ENCODE data around the gene RPS6KA2.

RPS6KA2 gene

GRCh38 chr6:166460473-166461437 lies 166.3 kb downstream of the RPS6KA2 start:
- Histone ChIP-seq H3K27me3 (ENCODE audit: control insufficient read depth, insufficient read depth, low read length, poor library complexity, severe bottlenecking) (no peaks in the 10 kb centered on the region), H3K36me3 (ENCODE audit: control insufficient read depth, insufficient read depth, low read length) (no peaks in the 10 kb centered on the region), H3K27ac (ENCODE audit: insufficient read depth, low read depth, low read length, poor library complexity, severe bottlenecking) (no peak overlapping the region), H3K4me1 (ENCODE audit: control insufficient read depth, insufficient read depth, low read length) (no peaks in the 10 kb centered on the region), H3K9me3 (ENCODE audit: control insufficient read depth, low read length) (no peaks in the 10 kb centered on the region), H3K4me3 (ENCODE audit: insufficient read depth, low read depth, low read length) (no peak overlapping the region)
- WGBS, 2 experiments = 85 to 89% methylated on average over 25 of the region's 25 CpGs

- WGBS, 2 experiments = 94% methylated on average over 10 of the region's 10 CpGs
- Histone ChIP-seq H3K9me3 (ENCODE audit: control insufficient read depth, low read length) (no peaks in the 10 kb centered on the region), H3K27me3 (ENCODE audit: control insufficient read depth, insufficient read depth, low read length, poor library complexity, severe bottlenecking) (no peaks in the 10 kb centered on the region), H3K36me3 (ENCODE audit: control insufficient read depth, insufficient read depth, low read length) (no peaks in the 10 kb centered on the region), H3K4me3 (ENCODE audit: insufficient read depth, low read depth, low read length) (no peak overlapping the region), H3K4me1 (ENCODE audit: control insufficient read depth, insufficient read depth, low read length) (no peaks in the 10 kb centered on the region), H3K27ac (ENCODE audit: insufficient read depth, low read depth, low read length, poor library complexity, severe bottlenecking) (no peak overlapping the region)
Observed at GRCh38 chr6:166459906-166460305, 167.1 kb downstream of the RPS6KA2 start.

DNA sequence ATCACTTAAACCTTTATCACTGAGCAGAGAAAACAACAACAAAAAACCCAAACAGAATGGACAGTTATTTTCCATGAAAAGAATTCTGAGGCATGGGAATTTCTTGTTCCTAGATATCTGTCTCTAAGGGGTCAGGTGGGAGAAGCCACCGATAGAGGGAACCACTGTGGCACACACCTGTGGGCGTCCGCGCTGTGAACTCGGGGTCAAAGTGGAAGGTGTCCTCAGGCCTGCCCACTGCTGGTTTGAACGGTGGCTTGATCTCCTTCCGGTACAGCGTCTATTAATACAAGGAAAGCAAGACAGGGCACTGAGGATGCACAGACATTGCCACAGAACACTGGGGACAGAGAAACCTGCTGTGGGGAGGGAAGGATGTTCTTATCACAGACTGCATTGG lies 167.8 kb downstream of the RPS6KA2 start:
- Histone ChIP-seq H3K4me3 (ENCODE audit: insufficient read depth, low read depth, low read length) (no peak overlapping the region), H3K27ac (ENCODE audit: insufficient read depth, low read depth, low read length, poor library complexity, severe bottlenecking) (no peak overlapping the region), H3K36me3 (ENCODE audit: control insufficient read depth, insufficient read depth, low read length) (no peaks in the 10 kb centered on the region), H3K27me3 (ENCODE audit: control insufficient read depth, insufficient read depth, low read length, poor library complexity, severe bottlenecking) (no peaks in the 10 kb centered on the region), H3K9me3 (ENCODE audit: control insufficient read depth, low read length) (no peaks in the 10 kb centered on the region), H3K4me1 (ENCODE audit: control insufficient read depth, insufficient read depth, low read length) (no peaks in the 10 kb centered on the region)
- WGBS, 2 experiments = 96% methylated on average over 8 of the region's 8 CpGs

DNA sequence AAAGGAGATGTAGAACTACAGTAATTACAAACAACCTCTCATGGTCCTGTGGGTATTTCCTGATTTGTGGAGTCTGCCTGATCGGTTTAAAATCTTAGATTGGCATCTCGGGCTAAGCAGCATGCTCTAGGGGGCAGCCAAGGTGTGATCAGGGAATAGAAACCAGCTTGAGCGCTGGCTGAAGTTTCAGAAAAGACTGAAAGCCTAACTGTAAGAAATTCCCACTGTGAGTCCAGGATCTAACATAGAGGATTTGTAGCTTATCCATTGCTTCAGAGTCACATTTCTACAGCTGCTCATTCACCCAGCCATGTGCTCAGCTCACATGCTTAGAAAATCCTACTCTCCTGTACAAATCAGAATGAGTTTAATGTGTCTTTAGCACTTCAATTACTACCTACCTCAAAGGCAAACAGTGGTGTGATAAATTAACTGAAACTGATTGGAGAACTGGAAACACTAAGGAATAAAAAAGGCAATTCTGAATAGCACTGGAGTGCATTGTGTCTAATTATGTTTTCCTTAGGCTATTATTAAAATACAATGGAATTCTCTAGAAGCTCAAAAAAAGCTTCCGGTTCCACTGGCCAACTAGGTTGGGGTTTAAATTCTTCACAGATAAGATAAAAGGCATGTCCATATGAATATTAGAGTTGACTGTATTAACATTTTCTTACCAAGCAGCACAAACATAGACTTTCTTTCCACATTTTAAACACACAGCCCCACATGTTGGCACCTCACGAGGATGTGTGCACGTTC lies 170.5 kb downstream of the RPS6KA2 start:
- H3K27ac ChIP-seq (ENCODE audit: insufficient read depth, low read depth, low read length, poor library complexity, severe bottlenecking) = no peak overlapping the region
- WGBS, 2 experiments = 70 to 73% methylated on average over 5 of the region's 6 CpGs
- H3K36me3 ChIP-seq (ENCODE audit: control insufficient read depth, insufficient read depth, low read length) = no peaks in the 10 kb centered on the region
- H3K27me3 ChIP-seq (ENCODE audit: control insufficient read depth, insufficient read depth, low read length, poor library complexity, severe bottlenecking) = no peaks in the 10 kb centered on the region
- no peaks in the 10 kb centered on the region for H3K4me1 ChIP-seq (ENCODE audit: control insufficient read depth, insufficient read depth, low read length)
- H3K9me3 ChIP-seq (ENCODE audit: control insufficient read depth, low read length) = no peaks in the 10 kb centered on the region
- no peak overlapping the region for H3K4me3 ChIP-seq (ENCODE audit: insufficient read depth, low read depth, low read length)

- H3K27me3 ChIP-seq (ENCODE audit: control insufficient read depth, insufficient read depth, low read length, poor library complexity, severe bottlenecking) = no peaks in the 10 kb centered on the region
- 96 to 97% methylated on average over 22 to 24 of the region's 25 CpGs for WGBS, 2 experiments
- no peak overlapping the region for H3K4me3 ChIP-seq (ENCODE audit: insufficient read depth, low read depth, low read length)
Observed at GRCh38 chr6:166454692-166455515, 172.1 kb downstream of the RPS6KA2 start.

GRCh38 chr6:166453651-166454050 lies 173.4 kb downstream of the RPS6KA2 start:
- no peaks in the 10 kb centered on the region for H3K9me3 ChIP-seq (ENCODE audit: control insufficient read depth, low read length)
- H3K4me1 ChIP-seq (ENCODE audit: control insufficient read depth, insufficient read depth, low read length) = no peaks in the 10 kb centered on the region
- no peak overlapping the region for H3K27ac ChIP-seq (ENCODE audit: insufficient read depth, low read depth, low read length, poor library complexity, severe bottlenecking)
- no peak overlapping the region for H3K4me3 ChIP-seq (ENCODE audit: insufficient read depth, low read depth, low read length)
- H3K36me3 ChIP-seq (ENCODE audit: control insufficient read depth, insufficient read depth, low read length) = no peaks in the 10 kb centered on the region
- no peaks in the 10 kb centered on the region for H3K27me3 ChIP-seq (ENCODE audit: control insufficient read depth, insufficient read depth, low read length, poor library complexity, severe bottlenecking)
- WGBS, 2 experiments = 95 to 96% methylated on average over 7 of the region's 7 CpGs

More at GRCh38 chr6:166454692-166455515, 172.1 kb downstream of the RPS6KA2 start:
- Histone ChIP-seq H3K4me1 (ENCODE audit: control insufficient read depth, insufficient read depth, low read length) (no peaks in the 10 kb centered on the region), H3K27ac (ENCODE audit: insufficient read depth, low read depth, low read length, poor library complexity, severe bottlenecking) (no peak overlapping the region), H3K9me3 (ENCODE audit: control insufficient read depth, low read length) (no peaks in the 10 kb centered on the region), H3K36me3 (ENCODE audit: control insufficient read depth, insufficient read depth, low read length) (no peaks in the 10 kb centered on the region)

DNA sequence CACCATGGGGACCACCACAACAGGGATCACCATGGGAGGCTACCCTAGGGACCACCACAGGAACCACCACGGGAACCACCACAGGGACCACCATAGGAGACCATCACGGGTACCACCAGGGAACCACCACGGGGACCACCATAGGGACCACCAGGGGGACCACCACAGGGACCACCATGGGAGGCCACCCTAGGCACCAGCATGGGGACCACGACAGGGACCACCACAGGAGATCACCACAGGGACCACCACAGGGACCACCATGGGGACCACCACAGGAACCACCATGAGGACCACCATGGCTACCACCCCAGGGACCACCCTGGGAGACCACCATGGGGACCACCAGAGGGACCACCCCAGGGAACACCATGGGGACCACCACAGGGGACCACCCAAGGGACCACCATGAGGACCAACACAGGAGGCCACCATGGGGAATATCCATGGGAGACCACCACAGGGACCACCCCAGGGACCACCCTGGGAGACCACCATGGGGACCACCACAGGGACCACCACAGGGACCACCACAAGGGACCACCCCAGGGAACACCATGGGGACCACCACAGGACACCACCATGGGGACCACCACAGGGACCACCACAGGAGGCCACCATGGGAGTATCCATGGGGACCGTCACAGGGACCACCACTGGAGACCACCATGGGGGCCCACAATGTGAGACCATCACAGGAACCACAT lies 176.7 kb downstream of the RPS6KA2 start:
- 84 to 86% methylated on average over 5 of the region's 5 CpGs for WGBS, 2 experiments
- Histone ChIP-seq H3K27me3 (ENCODE audit: control insufficient read depth, insufficient read depth, low read length, poor library complexity, severe bottlenecking) (no peaks in the 10 kb centered on the region), H3K27ac (ENCODE audit: insufficient read depth, low read depth, low read length, poor library complexity, severe bottlenecking) (no peak overlapping the region), H3K4me1 (ENCODE audit: control insufficient read depth, insufficient read depth, low read length) (peaks cover 5% of the 10 kb centered on the region), H3K9me3 (ENCODE audit: control insufficient read depth, low read length) (no peaks in the 10 kb centered on the region), H3K4me3 (ENCODE audit: insufficient read depth, low read depth, low read length) (no peak overlapping the region), H3K36me3 (ENCODE audit: control insufficient read depth, insufficient read depth, low read length) (no peaks in the 10 kb centered on the region)

DNA sequence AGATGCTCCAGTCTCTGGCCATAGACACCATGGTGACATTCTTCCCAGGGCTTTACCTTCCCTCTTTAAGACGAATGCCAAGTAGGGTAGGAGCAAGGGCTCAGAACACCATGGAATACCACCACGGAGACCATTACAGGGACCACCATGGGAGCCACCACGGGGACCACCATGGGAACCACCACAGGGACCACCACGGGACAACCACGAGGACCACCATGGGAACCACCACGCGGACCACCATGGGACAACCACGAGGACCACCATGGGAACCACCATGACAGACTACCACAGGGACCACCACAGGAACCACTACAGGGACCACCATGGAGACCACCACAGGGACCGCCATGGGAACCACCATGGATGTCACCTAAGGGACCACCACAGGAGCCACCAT lies 177.4 kb downstream of the RPS6KA2 start:
- Histone ChIP-seq H3K4me3 (ENCODE audit: insufficient read depth, low read depth, low read length) (no peak overlapping the region), H3K9me3 (ENCODE audit: control insufficient read depth, low read length) (no peaks in the 10 kb centered on the region), H3K4me1 (ENCODE audit: control insufficient read depth, insufficient read depth, low read length) (peaks cover 5% of the 10 kb centered on the region), H3K36me3 (ENCODE audit: control insufficient read depth, insufficient read depth, low read length) (no peaks in the 10 kb centered on the region), H3K27me3 (ENCODE audit: control insufficient read depth, insufficient read depth, low read length, poor library complexity, severe bottlenecking) (no peaks in the 10 kb centered on the region), H3K27ac (ENCODE audit: insufficient read depth, low read depth, low read length, poor library complexity, severe bottlenecking) (no peak overlapping the region)
- 81 to 90% methylated on average over 9 of the region's 9 CpGs for WGBS, 2 experiments

DNA sequence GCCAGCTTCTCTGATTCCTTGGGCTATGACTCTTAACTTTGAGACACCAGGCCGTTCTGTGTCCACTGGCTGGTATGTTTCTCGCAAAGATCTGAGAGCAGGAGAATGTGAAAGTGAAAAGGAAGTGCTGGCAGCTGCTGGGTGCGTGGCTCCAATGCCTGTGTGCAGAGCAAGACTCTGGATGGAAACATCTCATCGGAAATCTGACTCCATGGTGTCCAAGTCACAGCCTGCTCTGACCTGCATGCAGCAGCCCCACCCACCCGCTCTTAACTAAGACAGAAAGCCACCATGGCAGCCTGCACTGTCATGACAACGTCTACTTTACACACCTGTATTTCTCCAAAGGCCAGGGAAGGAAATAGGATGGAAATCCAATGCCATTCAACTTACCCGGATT lies 178.0 kb downstream of the RPS6KA2 start:
- Histone ChIP-seq H3K4me1 (ENCODE audit: control insufficient read depth, insufficient read depth, low read length) (peaks cover 5% of the 10 kb centered on the region), H3K27me3 (ENCODE audit: control insufficient read depth, insufficient read depth, low read length, poor library complexity, severe bottlenecking) (no peaks in the 10 kb centered on the region), H3K4me3 (ENCODE audit: insufficient read depth, low read depth, low read length) (no peak overlapping the region), H3K36me3 (ENCODE audit: control insufficient read depth, insufficient read depth, low read length) (no peaks in the 10 kb centered on the region), H3K9me3 (ENCODE audit: control insufficient read depth, low read length) (no peaks in the 10 kb centered on the region), H3K27ac (ENCODE audit: insufficient read depth, low read depth, low read length, poor library complexity, severe bottlenecking) (no peak overlapping the region)
- WGBS, 2 experiments = 96 to 97% methylated on average over 6 of the region's 7 CpGs
